ENCODE results near the gene DYSF. TPM values are rescaled to one million over a fixed set of nuclear protein-coding genes. Genes with fewer than 3 reads are reported as not detected.

DYSF gene
- total and polyA plus RNA-seq, 2 donors (not counting 3 experiments of a cell fraction or from before 2014, with no cell fraction given) = 50.9 to 152 TPM

GRCh38 chr2:71494091-71494490, 40.7 kb downstream of the DYSF start:
- peaks cover 5% of the 10 kb centered on the region in 2 experiments for H3K36me3 ChIP-seq (ENCODE audit: control insufficient read depth in 2 of 2, extremely low read depth in 1 of 2, insufficient read depth in 2 of 2, low read length in 2 of 2)
- peaks cover 56% of the 10 kb centered on the region for H3K4me1 ChIP-seq (ENCODE audit: control insufficient read depth, extremely low read depth, insufficient read depth, low read length)
- intact Hi-C loops (cut with micrococcal nuclease) = no loop called here
- TF ChIP-seq POLR2A (IDR thresholded peaks at IDR 0.05; ENCODE audit: low read depth, low read length) (no peak), MYC (IDR thresholded peaks at IDR 0.05; ENCODE audit: low read depth, low read length) (no peak), GATA2 (IDR thresholded peaks at IDR 0.05; ENCODE audit: insufficient read depth, insufficient read length, low read depth, low read length) (no peak), CTCF (IDR thresholded peaks at IDR 0.05; ENCODE audit: extremely low read depth in 1 of 2, insufficient read depth in 1 of 2, low read depth in 1 of 2, low read length in 2 of 2) (no peak), POLR2AphosphoS5 (IDR thresholded peaks at IDR 0.05; ENCODE audit: insufficient read depth, low read depth, low read length) (no peak), JUN (IDR thresholded peaks at IDR 0.05; ENCODE audit: borderline replicate concordance, insufficient read depth, insufficient read length, low read depth) (no peak), MAX (IDR thresholded peaks at IDR 0.05; ENCODE audit: insufficient read depth, insufficient read length) (no peak), FOS (IDR thresholded peaks at IDR 0.05; ENCODE audit: borderline replicate concordance, insufficient read depth, low read length) (no peak), EZH2 (IDR thresholded peaks at IDR 0.05; ENCODE audit: borderline replicate concordance, low read depth, low read length, severe bottlenecking) (no peak)
- DNase-seq (ENCODE audit: low read depth, low spot score) (no peak), FAIRE-seq (no peak)
- H2AFZ ChIP-seq (ENCODE audit: low read depth, low read length) = no peak overlapping the region
- dilution Hi-C loops (cut with MboI; ENCODE audit: extremely low pct_ligation_motif_present, low sequenced_read_pairs) = no loop called here
- ChIA-PET CTCF (interaction anchor here (1.2 to 1.3 kb wide), 2 partner anchors 9 to 34 kb away, joined by 3 to 7 read pairs; no protein-coding TSS in a partner anchor), POLR2A (no interaction called here)
- H4K20me1 ChIP-seq (replicated peaks; ENCODE audit: control insufficient read depth, extremely low read depth, insufficient read depth, low read length) = no peaks in the 10 kb centered on the region
- H3K27ac ChIP-seq (ENCODE audit: insufficient read depth, low read depth, low read length) = no peak overlapping the region
- no peak overlapping the region for H3K4me2 ChIP-seq (ENCODE audit: insufficient read depth, low read length)
- H3K9me3 ChIP-seq (replicated peaks; ENCODE audit: control insufficient read depth, insufficient read depth, low read length) = no peaks in the 10 kb centered on the region
- H3K79me2 ChIP-seq (ENCODE audit: control insufficient read depth, insufficient read depth, low read length) = no peaks in the 10 kb centered on the region
- H3K4me3 ChIP-seq (replicated peaks in 1 of 3; ENCODE audit: insufficient read depth in 1 of 3, low read depth in 1 of 3, low read length in 3 of 3) = no peak overlapping the region
- no TSS peak for BruUV-seq (replicated peaks)
- H3K27me3 ChIP-seq (ENCODE audit: control insufficient read depth in 2 of 2, insufficient read depth in 2 of 2, low read length in 2 of 2) = no peaks in the 10 kb centered on the region
- H3K9me1 ChIP-seq (replicated peaks; ENCODE audit: control insufficient read depth, extremely low read depth, insufficient read depth, low read length) = no peaks in the 10 kb centered on the region
- H3K9ac ChIP-seq (replicated peaks; ENCODE audit: extremely low read depth, insufficient read depth, low read length) = no peak overlapping the region

Measured in endothelial cell of umbilical vein (primary cell).